ENCODE data around the gene SMTNL2. TPM values are rescaled to one million over a fixed set of nuclear protein-coding genes. Genes with fewer than 3 reads are reported as not detected.

SMTNL2 gene
- total and polyA plus RNA-seq, 9 of the 15 experiments (the other 6 are each of a cell fraction or from before 2014, with no cell fraction given) = not detected

DNA sequence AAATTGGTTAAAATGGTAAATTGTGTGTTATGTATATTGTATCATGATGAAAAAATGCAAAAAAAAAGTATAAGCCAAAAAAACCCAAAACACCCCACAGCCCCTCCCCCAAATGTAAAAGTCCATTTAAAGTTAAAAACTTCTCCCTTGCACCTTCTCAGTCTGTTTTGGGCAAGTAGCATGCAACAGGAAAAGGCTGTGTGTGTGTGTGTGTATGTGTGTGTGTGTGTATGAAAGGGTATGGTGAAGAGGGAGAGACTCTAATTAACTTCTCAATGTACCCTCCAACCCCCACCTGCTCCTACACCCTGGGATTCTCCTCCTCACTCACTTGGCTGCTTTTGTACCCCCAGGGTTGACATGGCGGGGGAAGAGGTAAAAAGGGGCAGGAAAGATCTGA lies 14.7 kb upstream of the SMTNL2 start:
- TF ChIP-seq MAFG (tag; conservative IDR thresholded peaks at IDR 0.05) = no peak
- TF ChIP-seq, protein P1, sequence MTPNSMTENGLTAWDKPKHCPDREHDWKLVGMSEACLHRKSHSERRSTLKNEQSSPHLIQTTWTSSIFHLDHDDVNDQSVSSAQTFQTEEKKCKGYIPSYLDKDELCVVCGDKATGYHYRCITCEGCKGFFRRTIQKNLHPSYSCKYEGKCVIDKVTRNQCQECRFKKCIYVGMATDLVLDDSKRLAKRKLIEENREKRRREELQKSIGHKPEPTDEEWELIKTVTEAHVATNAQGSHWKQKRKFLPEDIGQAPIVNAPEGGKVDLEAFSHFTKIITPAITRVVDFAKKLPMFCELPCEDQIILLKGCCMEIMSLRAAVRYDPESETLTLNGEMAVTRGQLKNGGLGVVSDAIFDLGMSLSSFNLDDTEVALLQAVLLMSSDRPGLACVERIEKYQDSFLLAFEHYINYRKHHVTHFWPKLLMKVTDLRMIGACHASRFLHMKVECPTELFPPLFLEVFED (CRISPR knock-in tag; conservative IDR thresholded peaks at IDR 0.05) = no peak
- no peak for TF ChIP-seq ZFP91 (CRISPR knock-in tag; IDR thresholded peaks at IDR 0.05)
- TF ChIP-seq ZNF507 (tag; conservative IDR thresholded peaks at IDR 0.05) = no peak
- no peak for TF ChIP-seq TAF15 (IDR thresholded peaks at IDR 0.05; ENCODE audit: low read depth, low read length)
- no peak for TF ChIP-seq DPF2 (IDR thresholded peaks at IDR 0.05)
- TF ChIP-seq KLF1 (tag; IDR thresholded peaks at IDR 0.05) = no peak
- TF ChIP-seq CREM (IDR thresholded peaks at IDR 0.05; ENCODE audit: low read depth) = no peak
- intact Hi-C loops (cut with micrococcal nuclease) = loop anchor here (10.0 kb wide), 1 partner anchor 135 kb away; the partner anchor contains the start of gene PELP1
- DNase-seq (ENCODE audit: extremely low read depth in 1 of 4, low spot score in 3 of 4) (no peak), FAIRE-seq (no peak), ATAC-seq (no peak)
- Histone ChIP-seq H3K27ac (ENCODE audit: extremely low read depth, low read depth, low read length) (no peak overlapping the region), H3K27me3 (ENCODE audit: control insufficient read depth in 2 of 2, insufficient read depth in 2 of 2, low read length in 2 of 2) (peaks cover 10 to 25% of the 10 kb centered on the region in 2 experiments; a peak in 4 of 5 replicates), H3K4me3 (no peak overlapping the region), H3K9me3 (replicated peaks; ENCODE audit: control insufficient read depth, insufficient read depth, low read depth, low read length) (no peaks in the 10 kb centered on the region), H3K36me3 (ENCODE audit: control insufficient read depth, insufficient read depth, low read length) (no peaks in the 10 kb centered on the region), H3K79me2 (ENCODE audit: control insufficient read depth, insufficient read depth, low read length) (no peaks in the 10 kb centered on the region), H3K4me1 (replicated peaks in 1 of 2; ENCODE audit: control insufficient read depth in 2 of 2, insufficient read depth in 2 of 2, low read length in 2 of 2) (peaks cover 0 to 3% of the 10 kb centered on the region in 2 experiments; a peak in 2 of 5 replicates), H2AFZ (ENCODE audit: low read depth, low read length) (no peak overlapping the region), H3K9me1 (ENCODE audit: control insufficient read depth, insufficient read depth, low read length) (no peaks in the 10 kb centered on the region), H4K20me1 (replicated peaks; ENCODE audit: control insufficient read depth, insufficient read depth, low read length) (no peaks in the 10 kb centered on the region), H3K4me2 (ENCODE audit: insufficient read depth, low read length) (no peak overlapping the region), H3K9ac (ENCODE audit: insufficient read depth in 1 of 2, low read depth in 2 of 2, low read length in 2 of 2) (no peak overlapping the region)
- POLR2A ChIA-PET = interaction anchor here (0.6 to 0.8 kb wide), 2 partner anchors 10 to 47 kb away, joined by 3 to 4 read pairs; no protein-coding TSS in a partner anchor
- CTCF ChIA-PET (ENCODE audit: low intra/inter-chr PET ratio) = no interaction called here
- BruUV-seq (replicated peaks) = no TSS peak
- no CpG with 5 or more reads among the region's 1 CpG for WGBS (ENCODE audit: insufficient coverage, low coverage, missing lambda C conversion rate)
- in situ Hi-C loops (cut with MboI) = loop anchor here (5.0 kb wide), 1 partner anchor 53 kb away; no protein-coding TSS in a partner anchor
